PC-9 (cell line): Measurements from ENCODE around the gene LRRC47. TPM values are rescaled to one million over a fixed set of nuclear protein-coding genes. Genes with fewer than 3 reads are reported as not detected.

Experiments
- BruUV-seq: library from RNA; stranded (reverse); fragments of 400-500 nt; replicated peaks from 2 replicates; lab custom pipeline; 2021; lab: Mats Ljungman, UMichigan
- CTCF ChIA-PET: fragments of 300-600 bp; sonication (Branson Sonifier 250); formaldehyde crosslinking; loops from one replicate; lab custom pipeline; 2022; ENCODE audit warnings: antibody characterized with exemption; lab: Charles Lee
- POLR2A ChIA-PET: fragments of 300-600 bp; sonication (Branson Sonifier 250); formaldehyde crosslinking; loops from one replicate; lab custom pipeline; 2022; ENCODE audit warnings: antibody characterized with exemption; ENCODE audit not compliant: unreplicated experiment; lab: Charles Lee
- DNase-seq, 2 experiments: peaks; one replicate each; pipeline versions ENCODE4 v3.0.0 to v3.0.0-alpha.2; 2015 to 2022; ENCODE audit warnings: mixed read lengths in 1 of 2
- H2AFZ ChIP-seq: fragments of 200-600 bp; sonication (generic); 2 replicates; pipeline ENCODE4 v1.8.1; 2017; ENCODE audit warnings: antibody characterized with exemption
- H3F3A ChIP-seq: fragments of 200-600 bp; sonication (generic); 2 replicates; pipeline ENCODE4 v1.8.1; 2017; ENCODE audit warnings: antibody characterized with exemption, mild to moderate bottlenecking, low read depth; ENCODE audit not compliant: insufficient read depth
- H3K27ac ChIP-seq: fragments of 200-600 bp; sonication (generic); 2 replicates; pipeline ENCODE4 v1.6.1; 2016; ENCODE audit warnings: mixed run types
- H3K27me3 ChIP-seq: fragments of 200-600 bp; sonication (generic); 2 replicates; pipeline ENCODE4 v1.6.1; 2016; ENCODE audit warnings: low read depth, mixed run types; ENCODE audit not compliant: insufficient read depth
- H3K36me3 ChIP-seq: fragments of 200-600 bp; sonication (generic); 2 replicates; pipeline ENCODE4 v1.6.1; 2016; ENCODE audit warnings: low read depth, mixed run types
- H3K4me1 ChIP-seq: fragments of 200-600 bp; sonication (generic); replicated peaks from 2 replicates; pipeline ENCODE4 v1.6.1; 2016; ENCODE audit warnings: mixed run types; ENCODE audit not compliant: insufficient read depth
- H3K4me2 ChIP-seq: fragments of 200-600 bp; sonication (generic); 2 replicates; pipeline ENCODE4 v1.6.1; 2017; ENCODE audit warnings: mixed run types
- H3K4me3 ChIP-seq: fragments of 200-600 bp; sonication (generic); 2 replicates; pipeline ENCODE4 v1.6.1; 2016; ENCODE audit warnings: mixed run types
- H3K79me2 ChIP-seq: fragments of 200-600 bp; sonication (generic); 2 replicates; pipeline ENCODE4 v1.6.1; 2017; ENCODE audit warnings: low read depth, mixed run types
- H3K9me2 ChIP-seq: fragments of 200-600 bp; sonication (generic); 2 replicates; pipeline ENCODE4 v1.8.1; 2017; ENCODE audit warnings: mild to moderate bottlenecking; ENCODE audit not compliant: insufficient read depth
- H3K9me3 ChIP-seq: fragments of 200-600 bp; sonication (generic); 2 replicates; pipeline ENCODE4 v1.8.1; 2016; ENCODE audit warnings: low read depth; ENCODE audit not compliant: insufficient read depth
- H4K20me1 ChIP-seq: fragments of 200-600 bp; sonication (generic); 2 replicates; pipeline ENCODE4 v1.8.1; 2017; ENCODE audit not compliant: insufficient read depth
- CTCF ChIP-seq: fragments of 200-600 bp; sonication (generic); conservative IDR thresholded peaks from 2 replicates; pipeline ENCODE4 v1.6.1; 2017; ENCODE audit warnings: mixed run types, antibody characterized with exemption, mild to moderate bottlenecking, moderate library complexity
- EZH2 ChIP-seq: fragments of 200-600 bp; sonication (generic); IDR thresholded peaks from 2 replicates; pipeline ENCODE4 v1.8.0; 2017; ENCODE audit warnings: antibody characterized with exemption, low read depth
- intact Hi-C: fragments of 100-400 bp; cut with micrococcal nuclease; formaldehyde crosslinking; loops from one replicate; pipeline ENCODE4 v1.10.0; 2022; ENCODE audit not compliant: unreplicated experiment
- total RNA-seq: library from RNA; stranded (reverse); gene quantifications from 2 replicates; pipeline ENCODE4 v1.2.3, GENCODE V29; 2021

Gene LRRC47
- total RNA-seq, 1 experiment from 2014 or later, result 34.2 TPM

GRCh38 chr1:3774946-3775489 is 21.3 kb downstream of the LRRC47 start:
- POLR2A ChIA-PET, result no interaction called here
- Histone ChIP-seq H3K4me2 (no peak overlapping the region), H3K27me3 (no peaks in the 10 kb centered on the region)

DNA sequence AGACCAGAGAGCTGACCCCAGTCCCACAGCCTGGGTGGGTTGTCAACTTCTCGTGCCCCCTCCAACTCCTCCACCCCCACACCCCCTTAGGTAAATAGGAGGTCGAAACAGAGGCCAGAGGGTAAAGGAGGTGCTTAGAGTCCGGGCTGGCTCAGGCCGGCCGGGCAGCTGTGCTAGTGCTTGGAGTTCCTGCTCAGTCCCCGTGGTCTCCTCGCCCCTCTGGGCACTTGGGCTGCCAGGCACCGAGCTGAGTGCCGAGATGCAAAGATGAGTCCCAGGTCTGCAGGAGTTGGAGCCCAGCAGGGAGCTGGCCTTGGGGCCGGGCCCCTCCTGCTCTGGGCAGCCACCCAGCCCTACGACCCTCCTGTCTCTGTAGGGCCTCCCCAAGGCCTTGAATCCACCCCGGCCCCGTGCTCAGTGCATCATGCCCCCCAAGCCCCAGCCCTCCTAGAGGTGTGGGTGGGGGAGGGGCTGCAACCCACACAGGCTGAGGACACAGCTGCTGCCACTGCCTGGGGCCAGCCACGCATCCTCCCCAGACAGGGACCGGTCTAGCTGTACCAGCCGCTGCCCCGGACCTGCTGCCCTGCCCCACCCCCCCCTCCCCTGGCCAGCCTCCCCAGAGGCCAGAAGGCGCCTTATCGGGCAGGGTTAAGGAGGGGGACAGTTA is 21.9 kb downstream of the LRRC47 start:
- Histone ChIP-seq H3K9me2 (no peaks in the 10 kb centered on the region), H3K27me3 (no peaks in the 10 kb centered on the region), H3K36me3 (no peaks in the 10 kb centered on the region), H3K4me3 (no peak overlapping the region), H3K79me2 (no peaks in the 10 kb centered on the region), H3K4me1 (no peaks in the 10 kb centered on the region), H3K4me2 (no peak overlapping the region), H3K9me3 (no peaks in the 10 kb centered on the region), H3F3A (no peaks in the 10 kb centered on the region; the same call in 1 of the 2 replicates), H3K27ac (no peak overlapping the region), H2AFZ (no peak overlapping the region), H4K20me1 (peaks cover 3% of the 10 kb centered on the region; the same call in 1 of the 2 replicates)
- POLR2A ChIA-PET, result no interaction called here
- CTCF ChIA-PET, result no interaction called here
- BruUV-seq, result no TSS peak
- intact Hi-C loops, result loop anchor here (10.0 kb wide), 1 partner anchor 1780 kb away; no protein-coding TSS in a partner anchor
- TF ChIP-seq EZH2 (no peak), CTCF (no peak)
- DNase-seq, result no peak

More at GRCh38 chr1:3774946-3775489, 21.3 kb downstream of the LRRC47 start:
- no TSS peak for BruUV-seq
- TF ChIP-seq EZH2, result no peak
- TF ChIP-seq CTCF, result no peak
- DNase-seq, result no peak
- Histone ChIP-seq H3K27ac (no peak overlapping the region), H3K9me2 (no peaks in the 10 kb centered on the region), H3K4me1 (no peaks in the 10 kb centered on the region), H3K9me3 (no peaks in the 10 kb centered on the region), H3K79me2 (no peaks in the 10 kb centered on the region), H3F3A (no peaks in the 10 kb centered on the region; the same call in 1 of the 2 replicates), H2AFZ (no peak overlapping the region), H4K20me1 (peaks cover 3% of the 10 kb centered on the region; the same call in 1 of the 2 replicates), H3K4me3 (no peak overlapping the region), H3K36me3 (0 out of 2 replicates have a peak, but pooled peaks cover 3% of the 10 kb centered on the region)
- CTCF ChIA-PET, result no interaction called here
- intact Hi-C loops, result loop anchor here (10.0 kb wide), 1 partner anchor 1780 kb away; no protein-coding TSS in a partner anchor

- no peaks in the 10 kb centered on the region for H3K9me2 ChIP-seq
- BruUV-seq, result no TSS peak
- TF ChIP-seq EZH2 (no peak), CTCF (no peak)
- POLR2A ChIA-PET, result no interaction called here
- no peaks in the 10 kb centered on the region for H3K4me1 ChIP-seq
- no peaks in the 10 kb centered on the region for H3K27me3 ChIP-seq
- no peaks in the 10 kb centered on the region; the same call in 1 of the 2 replicates for H3F3A ChIP-seq
- H3K4me2 ChIP-seq, result peak overlapping the region; percentile 89
- no peaks in the 10 kb centered on the region for H3K79me2 ChIP-seq
- intact Hi-C loops, result loop anchor here (10.0 kb wide), 1 partner anchor 1781 kb away; no protein-coding TSS in a partner anchor
- no peaks in the 10 kb centered on the region for H3K36me3 ChIP-seq
- CTCF ChIA-PET, result interaction anchor here (0.6 kb wide), 1 partner anchor 17 kb away, joined by 8 read pairs; no protein-coding TSS in a partner anchor
- H4K20me1 ChIP-seq, result peaks cover 3% of the 10 kb centered on the region; the same call in 1 of the 2 replicates
- H2AFZ ChIP-seq, result no peak overlapping the region
- no peaks in the 10 kb centered on the region for H3K9me3 ChIP-seq
- no peak for DNase-seq
- H3K27ac ChIP-seq, result no peak overlapping the region
- no peak overlapping the region for H3K4me3 ChIP-seq
Measured at GRCh38 chr1:3773572-3774275, 22.6 kb downstream of the LRRC47 start.
